ENCODE data around the gene ZNF587.
A peak's percentile ranks its signal among the peaks of the same experiment; 100 is the strongest.
"Not testable (repeated sequence)": the region's sequence is repeated elsewhere in the genome, so short reads cannot be mapped to it uniquely, and the experiment has no call there.

ZNF587 gene

DNA sequence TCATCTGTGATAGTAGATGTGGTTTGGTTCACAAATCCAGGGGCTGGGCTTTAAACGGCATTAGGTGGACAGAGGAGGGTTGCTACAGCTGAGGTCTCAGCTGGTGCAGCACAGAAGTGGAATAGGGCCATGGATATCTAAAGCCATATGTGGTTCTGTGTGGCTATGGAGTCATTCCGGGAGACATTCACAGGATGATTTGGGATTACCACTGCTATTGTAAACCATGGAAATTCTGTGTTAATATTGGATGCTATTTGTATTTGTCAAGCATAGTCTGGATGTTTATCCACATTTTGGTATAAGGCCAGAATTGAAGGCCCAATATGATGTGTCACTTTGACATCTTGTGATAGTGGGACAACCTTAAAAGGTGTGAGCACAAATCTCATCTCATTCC, 26.5 kb upstream of the ZNF587 start:
- not testable (repeated sequence) for DNase-seq

DNA sequence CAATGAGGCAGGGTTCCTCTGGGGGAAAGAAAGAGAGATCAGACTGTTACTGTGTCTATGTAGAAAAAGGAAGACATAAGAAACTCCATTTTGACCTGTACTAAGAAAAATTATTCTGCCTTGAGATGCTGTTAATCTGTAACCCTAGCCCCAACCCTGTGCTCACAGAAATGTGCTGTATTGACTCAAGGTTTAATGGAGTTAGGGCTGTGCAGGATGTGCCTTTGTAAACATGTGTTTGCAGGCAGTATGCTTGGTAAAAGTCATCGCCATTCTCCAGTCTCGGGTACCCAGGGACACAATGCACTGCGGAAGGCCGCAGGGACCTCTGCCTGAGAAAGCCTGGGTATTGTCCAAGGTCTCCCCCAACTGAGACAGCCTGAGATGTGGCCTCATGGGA, 26.1 kb upstream of the ZNF587 start:
- not testable (repeated sequence) for DNase-seq

DNA sequence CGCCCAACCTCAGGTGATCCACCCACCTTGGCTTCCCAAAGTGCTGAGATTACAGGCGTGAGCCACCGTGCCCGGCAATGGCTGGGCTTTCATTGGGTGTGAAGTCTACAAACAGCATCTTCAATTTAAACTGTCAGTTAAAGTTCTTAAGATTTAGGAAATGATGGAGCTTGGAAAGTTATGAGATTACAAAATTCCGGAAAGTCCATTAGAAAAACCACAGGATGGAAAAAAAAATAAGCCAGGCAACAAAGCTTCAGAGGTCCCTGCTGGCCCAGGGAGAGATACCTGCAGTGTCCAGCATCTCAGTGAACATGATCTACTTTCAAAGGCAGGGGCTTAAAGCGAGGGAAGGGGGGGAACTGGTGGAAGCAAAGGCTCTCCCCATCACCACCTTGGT, 24.1 kb upstream of the ZNF587 start:
- DNase-seq = no peak

GRCh38 chr19:57829316-57829715, 20.3 kb upstream of the ZNF587 start:
- DNase-seq = no peak

DNA sequence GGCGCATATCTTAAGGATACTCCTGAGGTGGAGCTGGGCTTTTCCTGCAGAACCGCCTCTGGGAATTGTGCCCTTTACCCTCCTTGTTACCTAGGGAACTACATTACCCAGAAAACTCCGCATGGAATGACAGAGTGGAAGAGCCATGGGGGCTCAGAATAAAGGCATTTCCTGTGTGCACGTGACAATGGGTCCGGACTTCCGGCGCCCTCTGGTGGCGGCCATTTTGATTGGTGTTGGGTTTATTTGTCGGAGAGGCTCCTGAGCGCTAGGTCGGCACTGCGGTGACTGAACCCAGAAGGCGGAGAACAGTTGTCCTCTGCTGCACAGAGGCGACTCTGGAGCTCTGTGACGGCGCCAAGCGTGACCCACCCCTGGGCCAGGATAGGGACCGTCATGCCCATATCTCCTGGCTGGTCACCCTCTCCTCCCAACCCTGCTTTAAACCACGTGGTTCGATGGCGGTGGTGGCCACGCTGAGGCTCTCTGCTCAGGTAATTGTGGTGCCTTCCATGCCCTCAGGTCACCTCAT, 19.5 kb upstream of the ZNF587 start, which contains the start of gene ZNF587B:
ZNF587B (plus strand) TSS at position 229 of the 532 bp plus-strand sequence; CDS start at position 459, 230 bp downstream.
- DNase-seq = no peak

- not testable (repeated sequence) for DNase-seq
Measured at GRCh38 chr19:57836991-57837390, 12.7 kb upstream of the ZNF587 start.

- DNase-seq = not testable (repeated sequence)
Measured at GRCh38 chr19:57838622-57839191, 11.0 kb upstream of the ZNF587 start.

GRCh38 chr19:57841122-57841763, 8.4 kb upstream of the ZNF587 start:
- DNase-seq = no peak

- not testable (repeated sequence) for DNase-seq
Measured at GRCh38 chr19:57847164-57847563, 2.5 kb upstream of the ZNF587 start.

- DNase-seq = not testable (repeated sequence)
Measured at GRCh38 chr19:57849162-57849665, 445 bp upstream of the ZNF587 start.

- DNase-seq = no peak
Measured at GRCh38 chr19:57850553-57851017, 926 bp downstream of the ZNF587 start.

- not testable (repeated sequence) for DNase-seq
Measured at GRCh38 chr19:57851812-57852603, 2.3 kb downstream of the ZNF587 start.

GRCh38 chr19:57854117-57854516, 4.5 kb downstream of the ZNF587 start:
- DNase-seq = not testable (repeated sequence)

- not testable (repeated sequence) for DNase-seq
Measured at GRCh38 chr19:57862351-57862750, 12.7 kb downstream of the ZNF587 start.

DNA sequence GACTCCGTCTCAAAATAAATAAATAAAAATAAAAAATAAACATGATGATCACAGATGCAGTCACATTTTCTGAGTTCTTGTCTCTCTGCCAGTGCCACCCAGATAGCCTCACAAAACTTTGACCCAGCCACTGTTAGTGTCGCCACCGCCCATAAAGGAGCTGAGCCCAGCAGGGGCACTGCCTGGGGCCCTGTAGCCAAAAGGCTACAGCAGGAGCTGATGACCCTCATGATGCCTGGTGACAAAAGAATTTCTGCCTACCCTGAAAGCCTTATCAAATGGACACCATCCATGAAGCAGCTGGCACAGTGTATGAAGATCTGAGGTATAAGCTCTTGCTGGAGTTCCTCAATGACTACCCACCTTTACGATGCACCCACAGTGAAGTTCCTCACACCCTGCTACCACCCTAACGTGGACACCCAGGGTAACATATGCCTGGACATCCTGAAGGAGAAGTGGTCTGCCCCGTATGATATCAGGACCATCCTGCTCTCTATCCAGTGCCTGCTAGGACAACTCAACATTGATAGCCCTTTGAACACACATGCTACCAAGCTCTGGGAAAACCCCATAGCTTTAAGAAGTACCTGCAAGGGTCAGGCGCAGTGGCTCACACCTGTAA, 18.3 kb downstream of the ZNF587 start:
- DNase-seq = no peak

DNA sequence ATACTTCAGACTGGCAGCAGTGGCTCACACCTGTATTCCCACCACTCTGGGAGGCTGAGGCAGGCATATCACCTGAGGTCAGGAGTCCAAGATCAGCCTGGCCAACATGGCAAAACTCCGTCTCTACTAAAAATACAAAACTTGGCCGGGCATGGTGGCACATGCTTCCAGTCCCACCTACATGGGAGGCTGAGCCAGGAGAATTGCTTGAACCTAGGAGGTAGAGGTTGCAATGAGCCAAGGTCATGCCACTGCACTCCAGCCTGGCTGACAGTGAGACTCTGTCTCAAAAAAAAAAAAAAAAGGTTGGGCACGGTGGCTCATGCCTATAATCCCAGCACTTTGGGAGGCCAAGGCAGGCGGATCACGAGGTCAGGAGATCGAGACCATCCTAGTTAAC, 20.0 kb downstream of the ZNF587 start:
- not testable (repeated sequence) for DNase-seq

GRCh38 chr19:57870225-57870624, 20.6 kb downstream of the ZNF587 start:
- no peak for DNase-seq

DNA sequence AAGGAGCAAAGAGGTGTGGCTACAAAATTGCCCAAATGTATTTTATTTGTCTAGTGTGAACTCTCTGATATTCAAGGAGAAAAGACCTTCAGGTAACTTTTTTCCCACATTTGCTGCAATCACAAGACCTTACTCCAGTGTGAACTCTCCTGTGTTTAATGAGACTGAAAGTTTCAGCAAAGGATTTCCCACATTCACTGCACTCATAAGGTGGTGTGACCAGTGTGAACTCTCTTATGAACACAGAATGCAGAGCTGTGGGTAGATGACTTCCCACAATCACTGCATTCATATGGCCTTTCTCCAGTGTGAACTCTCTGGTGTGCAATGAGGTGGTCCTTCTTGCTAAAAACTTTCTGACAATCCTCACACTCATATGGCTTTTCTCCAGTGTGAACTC, 22.8 kb downstream of the ZNF587 start:
- no peak for DNase-seq

DNA sequence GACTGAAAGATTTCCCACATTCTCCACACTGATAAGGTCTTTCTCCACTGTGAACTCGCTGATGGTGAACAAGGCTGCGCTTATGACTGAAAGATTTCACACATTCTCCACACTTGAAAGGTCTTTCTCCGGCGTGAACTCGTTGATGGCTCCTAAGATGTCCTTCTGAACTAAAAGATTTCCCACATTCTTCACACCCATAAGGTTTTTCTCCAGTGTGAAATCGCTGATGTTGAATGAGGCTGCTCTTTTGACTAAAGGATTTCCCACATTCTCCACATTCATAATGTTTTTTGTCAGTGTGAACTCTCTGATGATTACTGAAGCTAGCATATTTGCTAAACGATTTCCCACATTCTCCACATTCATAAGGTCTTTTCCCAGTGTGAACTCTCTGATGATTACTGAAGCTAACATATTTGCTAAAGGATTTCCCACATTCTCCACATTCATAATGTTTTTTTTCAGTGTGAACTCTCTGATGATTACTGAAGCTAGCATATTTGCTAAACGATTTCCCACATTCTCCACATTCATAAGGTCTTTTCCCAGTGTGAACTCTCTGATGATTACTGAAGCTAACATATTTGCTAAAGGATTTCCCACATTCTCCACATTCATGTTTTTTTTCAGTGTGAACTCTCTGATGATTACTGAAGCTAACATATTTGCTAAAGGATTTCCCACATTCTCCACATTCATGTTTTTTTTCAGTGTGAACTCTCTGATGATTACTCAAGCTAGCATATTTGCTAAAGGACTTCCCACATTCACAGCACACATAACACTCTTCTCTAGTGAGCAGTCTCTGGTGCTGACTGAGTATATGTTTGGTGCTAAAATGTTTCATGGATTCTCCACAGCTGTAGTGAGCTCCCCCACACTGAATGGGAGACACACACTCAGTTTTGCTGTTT, 24.5 kb downstream of the ZNF587 start:
- not testable (repeated sequence) for DNase-seq

DNA sequence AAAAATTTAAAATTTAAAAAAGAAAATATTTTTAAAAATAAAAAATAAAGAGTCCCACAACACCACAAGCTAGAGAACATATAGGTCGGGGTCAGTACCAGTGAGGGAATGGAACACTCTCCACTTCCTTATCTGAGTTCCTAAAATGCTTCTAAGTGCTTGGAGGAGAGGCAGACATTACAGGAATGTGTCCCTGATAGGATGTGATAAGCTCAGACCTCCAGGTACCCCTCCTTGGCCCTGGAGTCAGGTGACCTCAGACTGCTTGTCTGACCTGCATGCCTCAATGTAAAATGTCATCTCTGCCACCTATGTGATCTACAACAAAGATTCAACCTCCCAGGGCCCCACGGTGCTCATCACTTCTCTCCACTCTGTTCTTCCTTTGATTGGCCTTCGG, 36.4 kb downstream of the ZNF587 start:
- no peak for DNase-seq

DNA sequence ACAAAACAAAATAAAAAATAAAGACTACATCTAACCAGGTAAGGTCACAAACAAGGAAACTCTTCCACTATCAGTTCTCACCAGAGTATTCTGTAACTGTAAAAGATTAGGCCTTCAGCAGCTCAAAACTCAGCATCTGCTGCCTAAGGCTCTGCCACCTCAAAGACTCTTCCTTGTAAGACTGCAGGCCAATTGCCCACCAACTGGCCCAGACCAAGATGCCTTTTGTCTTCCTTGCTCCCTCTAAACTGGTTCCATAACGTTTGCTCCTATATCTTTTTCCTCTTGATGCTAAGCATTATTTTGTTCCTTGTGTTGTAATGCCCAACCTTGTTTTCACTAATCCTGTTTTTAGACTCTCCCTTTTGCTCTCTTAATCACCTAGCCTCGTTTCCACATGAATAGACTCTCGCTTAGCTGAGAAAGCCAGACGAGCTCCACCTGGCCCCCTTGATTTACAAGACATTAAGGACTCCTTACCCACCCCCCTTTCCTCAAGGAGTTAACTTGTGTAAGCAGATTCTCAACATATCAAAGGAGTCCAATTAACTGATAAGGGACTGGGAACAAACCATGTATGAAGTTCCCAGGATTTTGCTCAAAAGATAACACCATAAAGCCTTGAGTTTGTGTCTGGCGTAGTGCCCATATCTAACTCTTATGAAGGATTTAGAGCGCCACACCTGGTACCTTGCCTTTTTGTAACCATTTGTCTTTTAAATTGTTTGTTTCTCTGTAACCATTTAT, 37.7 kb downstream of the ZNF587 start:
- DNase-seq = peak; percentile 20

Measured in NCI-H2171 treated with DMSO at 0.1 percent for 48 hours (cell line).